Fibroblast of the aortic adventitia (primary cell): ENCODE data around the gene CNKSR1. TPM values are rescaled to one million over a fixed set of nuclear protein-coding genes. Genes with fewer than 3 reads are reported as not detected.
"Not testable (repeated sequence)": the region's sequence is repeated elsewhere in the genome, so short reads cannot be mapped to it uniquely, and the experiment has no call there.

Experiments used
- DNase-seq: peaks from one replicate; pipeline ENCODE4 v3.0.0-alpha.2; 2010; ENCODE audit warnings: low read depth
- H3K4me3 ChIP-seq: 2 replicates; pipeline ENCODE4 v1.5.1; 2011; ENCODE audit warnings: low read depth, mild to moderate bottlenecking, control low read depth, low read length, moderate library complexity
- CTCF ChIP-seq: IDR thresholded peaks from 2 replicates; pipeline ENCODE4 v1.5.1; 2011; ENCODE audit warnings: mild to moderate bottlenecking, low read length, control low read depth, inconsistent platforms; ENCODE audit not compliant: insufficient read depth
- total RNA-seq: library from RNA; depleted of rRNA; stranded (reverse); fragments of >200 nt; gene quantifications from 2 replicates; pipeline ENCODE4 v1.2.3, GENCODE V29; 2012; ENCODE audit warnings: low replicate concordance

CNKSR1 gene
- total RNA-seq, 1 donor, result 0.27 TPM

GRCh38 chr1:26221094-26221493, 43.8 kb downstream of the CNKSR1 start:
- TF ChIP-seq CTCF, result no peak
- no peak overlapping the region for H3K4me3 ChIP-seq
- no peak for DNase-seq

- no peak for TF ChIP-seq CTCF
- DNase-seq, result no peak
- H3K4me3 ChIP-seq, result no peak overlapping the region
Measured at GRCh38 chr1:26224606-26225005, 47.3 kb downstream of the CNKSR1 start.

- DNase-seq, result peak; percentile 8
- TF ChIP-seq CTCF, result no peak
Measured at GRCh38 chr1:26225033-26225831, 47.9 kb downstream of the CNKSR1 start.

GRCh38 chr1:26230682-26231081, 53.4 kb downstream of the CNKSR1 start:
- not testable (repeated sequence) for DNase-seq, H3K4me3 ChIP-seq

More at GRCh38 chr1:26225033-26225831, 47.9 kb downstream of the CNKSR1 start:
- H3K4me3 ChIP-seq, result peak overlapping the region; percentile 48

GRCh38 chr1:26233903-26234643, 56.8 kb downstream of the CNKSR1 start, which contains the start of gene CEP85:
Gene CEP85, plus strand, starts transcription at chr1:26234200. Its CDS starts 5,584 bp downstream, at chr1:26239784.
- TF ChIP-seq CTCF, result peak; percentile 92
- peak; percentile 96 for DNase-seq
- peak within 1 kb of the TSS; percentile 96 for H3K4me3 ChIP-seq

- no peak for TF ChIP-seq CTCF
- peak; percentile 28 for DNase-seq
Measured at GRCh38 chr1:26234644-26235370, 57.5 kb downstream of the CNKSR1 start.

More at GRCh38 chr1:26234644-26235370, 57.5 kb downstream of the CNKSR1 start:
- H3K4me3 ChIP-seq, result peak overlapping the region; percentile 96
